Suprapubic skin (tissue), 4 donors: ENCODE data around the gene PHF23.

Experiments used
- CTCF ChIP-seq, 2 donors: fragments of 200-600 bp in 1 of 2; fragments of 450-650 bp in 1 of 2; sonication (generic) in 1 of 2; IDR thresholded peaks; one replicate each; pipeline ENCODE4 v1.5.1; 2016 to 2019; ENCODE audit warnings: antibody characterized with exemption in 2 of 2, mild to moderate bottlenecking in 1 of 2, moderate library complexity in 1 of 2
- POLR2A ChIP-seq, 2 donors: fragments of 450-650 bp; IDR thresholded peaks; one replicate each; pipeline ENCODE4 v1.6.1; 2017; ENCODE audit warnings: antibody characterized with exemption in 2 of 2, mild to moderate bottlenecking in 2 of 2, moderate library complexity in 2 of 2
- POLR2AphosphoS5 ChIP-seq, 3 donors: sonication (generic); formaldehyde crosslinking; IDR thresholded peaks; one replicate each; pipeline ENCODE4 v1.6.1; 2017; ENCODE audit warnings: antibody characterized with exemption in 3 of 3

- TF ChIP-seq CTCF (IDR thresholded peaks at IDR 0.05), result no peak
- TF ChIP-seq POLR2AphosphoS5 (IDR thresholded peaks at IDR 0.05), result no peak
- TF ChIP-seq POLR2A (IDR thresholded peaks at IDR 0.05), result no peak
Measured at GRCh38 chr17:7196651-7197401, 42.4 kb downstream of the PHF23 start.
